Small intestine (tissue), 7 donors: ENCODE data around the gene RABAC1. TPM values are rescaled to one million over a fixed set of nuclear protein-coding genes. Genes with fewer than 3 reads are reported as not detected.

Experiments
- DNase-seq, 2 donors: peaks; one replicate each; pipeline versions ENCODE4 v3.0.0 to v3.0.0-alpha.2; 2013
- FAIRE-seq: peaks from 2 replicates; lab custom pipeline; 2012; peaks lifted over from hg19 to GRCh38; lab: Jason Lieb, UNC
- H3K27ac ChIP-seq, 3 donors: one replicate each; pipeline ENCODE4 v1.5.1; 2013; ENCODE audit warnings: low read length in 2 of 3, mild to moderate bottlenecking in 2 of 3, control low read depth in 1 of 3, inconsistent platforms in 1 of 3, low read depth in 1 of 3, moderate library complexity in 1 of 3
- H3K27me3 ChIP-seq, 3 donors: one replicate each; pipeline ENCODE4 v1.6.1; 2013; ENCODE audit warnings: low read length in 3 of 3, inconsistent platforms in 1 of 3; ENCODE audit not compliant: control insufficient read depth in 3 of 3, insufficient read depth in 3 of 3
- H3K36me3 ChIP-seq, 3 donors: one replicate each; pipeline ENCODE4 v1.6.1; 2013; ENCODE audit warnings: low read length in 3 of 3, inconsistent platforms in 1 of 3, low read depth in 1 of 3, mild to moderate bottlenecking in 1 of 3, moderate library complexity in 1 of 3; ENCODE audit not compliant: control insufficient read depth in 3 of 3, insufficient read depth in 2 of 3
- H3K4me1 ChIP-seq, 3 donors: one replicate each; pipeline ENCODE4 v1.6.1; 2013; ENCODE audit warnings: low read length in 2 of 3, inconsistent platforms in 1 of 3, low read depth in 1 of 3, mild to moderate bottlenecking in 1 of 3, moderate library complexity in 1 of 3; ENCODE audit not compliant: control insufficient read depth in 3 of 3, insufficient read depth in 2 of 3
- H3K4me3 ChIP-seq, 3 donors: one replicate each; pipeline ENCODE4 v1.5.1; 2013; ENCODE audit warnings: low read length in 3 of 3, control low read depth in 1 of 3, inconsistent platforms in 1 of 3, low read depth in 1 of 3, mild to moderate bottlenecking in 1 of 3, moderate library complexity in 1 of 3
- H3K9me3 ChIP-seq, 2 donors: one replicate each; pipeline ENCODE4 v1.6.1; 2013; ENCODE audit warnings: low read depth in 1 of 2, low read length in 1 of 2; ENCODE audit not compliant: control insufficient read depth in 2 of 2, insufficient read depth in 1 of 2
- WGBS, 3 donors: extraction: QIAGEN DNeasy Blood & Tissue Kit; methylation state at CpG; one replicate each; pipeline ENCODE4 v1.1.7; 2013; 5-methylcytosine and 5-hydroxymethylcytosine counted together
- polyA plus RNA-seq, 4 donors: library from polyadenylated mRNA; stranded (reverse) in 3 of 4; unstranded in 1 of 4; fragments of 200-250 nt in 3 of 4; fragments of 120-200 nt in 1 of 4; gene quantifications; one replicate each; pipeline versions ENCODE4 v1.2.1 to v1.2.3, GENCODE V29; 2013
- donor health status: healthy with polysubstance abuse.
- donor health status: control.
- donor health status: control.
- donor health status: Bipolar disorder and iron deficiency.
- donor health status: healthy.

RABAC1 gene
- polyA plus RNA-seq, 4 donors, result 72.0 to 227 (median 194) TPM

- FAIRE-seq (no peak), DNase-seq (no peak)
- Histone ChIP-seq H3K9me3 (no peaks in the 10 kb centered on the region), H3K27me3 (peaks cover 0 to 94% (median 24%) of the 10 kb centered on the region in 3 donors), H3K4me1 (peaks cover 0 to 7% (median 0%) of the 10 kb centered on the region in 3 donors), H3K36me3 (no peaks in the 10 kb centered on the region), H3K27ac (no peak overlapping the region), H3K4me3 (no peak overlapping the region)
- WGBS, 3 donors, result 9 to 24% (median 12%) methylated on average over 17 of the region's 17 CpGs
Observed at GRCh38 chr19:41930926-41931592, 28.1 kb downstream of the RABAC1 start.

- Histone ChIP-seq H3K4me1 (peaks cover 0 to 7% (median 0%) of the 10 kb centered on the region in 3 donors), H3K4me3 (no peak overlapping the region), H3K36me3 (no peaks in the 10 kb centered on the region), H3K9me3 (no peaks in the 10 kb centered on the region), H3K27ac (no peak overlapping the region), H3K27me3 (peaks cover 0 to 94% (median 29%) of the 10 kb centered on the region in 3 donors)
- FAIRE-seq (no peak), DNase-seq (no peak)
- 13 to 24% (median 18%) methylated on average over 7 of the region's 7 CpGs for WGBS, 3 donors
Observed at GRCh38 chr19:41930322-41930722, 28.8 kb downstream of the RABAC1 start.

GRCh38 chr19:41929536-41930071, 29.5 kb downstream of the RABAC1 start:
- H3K4me1 ChIP-seq, result peaks cover 0 to 7% (median 0%) of the 10 kb centered on the region in 3 donors
- FAIRE-seq (no peak), DNase-seq (no peak)
- H3K9me3 ChIP-seq, result no peaks in the 10 kb centered on the region
- WGBS, 3 donors, result 17 to 32% (median 24%) methylated on average over 14 of the region's 14 CpGs
- H3K36me3 ChIP-seq, result no peaks in the 10 kb centered on the region
- no peak overlapping the region for H3K27ac ChIP-seq
- H3K27me3 ChIP-seq, result peaks cover 0 to 94% (median 33%) of the 10 kb centered on the region in 3 donors
- H3K4me3 ChIP-seq, result no peak overlapping the region

GRCh38 chr19:41928754-41929535, 30.2 kb downstream of the RABAC1 start:
- Histone ChIP-seq H3K27ac (no peak overlapping the region), H3K4me1 (peaks cover 0 to 7% (median 0%) of the 10 kb centered on the region in 3 donors), H3K4me3 (peak overlapping the region in 1 of 3 donors; percentile 47), H3K27me3 (peaks cover 0 to 94% (median 39%) of the 10 kb centered on the region in 3 donors), H3K9me3 (no peaks in the 10 kb centered on the region), H3K36me3 (no peaks in the 10 kb centered on the region)
- 1 to 3% (median 2%) methylated on average over 28 to 29 of the region's 29 CpGs for WGBS, 3 donors
- FAIRE-seq (no peak), DNase-seq (peak in 1 of 2 donors; percentile 54)

- no peak for DNase-seq
- H3K4me3 ChIP-seq, result peak within 1 kb of the TSS in 2 of 3 donors; percentile 35 to 47
- H3K27me3 ChIP-seq, result peaks cover 0 to 91% (median 40%) of the 10 kb centered on the region in 3 donors
- no peaks in the 10 kb centered on the region for H3K9me3 ChIP-seq
- no peak within 1 kb of the TSS for H3K27ac ChIP-seq
- H3K4me1 ChIP-seq, result peaks cover 0 to 7% (median 0%) of the 10 kb centered on the region in 3 donors
- H3K36me3 ChIP-seq, result no peaks in the 10 kb centered on the region
- WGBS, 3 donors, result 0 to 1% (median 0%) methylated on average over 30 to 49 of the region's 49 CpGs
- FAIRE-seq, result no peak
Observed at GRCh38 chr19:41928221-41928683, 30.9 kb downstream of the RABAC1 start, which contains the start of gene ERFL. Gene ERFL (minus strand): TSS chr19:41928449. CDS start chr19:41912919, 15,530 bp downstream.

- no peak for FAIRE-seq
- H3K4me3 ChIP-seq, result peak overlapping the region in 2 of 3 donors; percentile 35 to 47
- no peak for DNase-seq
- H3K4me1 ChIP-seq, result peaks cover 0 to 7% (median 0%) of the 10 kb centered on the region in 3 donors
- H3K9me3 ChIP-seq, result no peaks in the 10 kb centered on the region
- WGBS, 3 donors, result 4 to 6% (median 5%) methylated on average over 34 to 43 of the region's 43 CpGs
- H3K27me3 ChIP-seq, result peaks cover 0 to 94% (median 45%) of the 10 kb centered on the region in 3 donors
- H3K36me3 ChIP-seq, result no peaks in the 10 kb centered on the region
- H3K27ac ChIP-seq, result no peak overlapping the region
Observed at GRCh38 chr19:41927497-41928192, 31.5 kb downstream of the RABAC1 start.

- H3K4me1 ChIP-seq, result peaks cover 0 to 7% (median 0%) of the 10 kb centered on the region in 3 donors
- 36 to 56% (median 51%) methylated on average over 16 of the region's 16 CpGs for WGBS, 3 donors
- FAIRE-seq (no peak), DNase-seq (no peak)
- no peak overlapping the region for H3K4me3 ChIP-seq
- no peak overlapping the region for H3K27ac ChIP-seq
- H3K27me3 ChIP-seq, result peaks cover 0 to 94% (median 45%) of the 10 kb centered on the region in 3 donors
- H3K9me3 ChIP-seq, result no peaks in the 10 kb centered on the region
- no peaks in the 10 kb centered on the region for H3K36me3 ChIP-seq
Observed at GRCh38 chr19:41926763-41927496, 32.2 kb downstream of the RABAC1 start.
